HL-60/S4 treated with retinoic acid at 250 ng/mL for 4 days and 3 days (cell line): ENCODE results near the gene DMAC2.
"Not testable (repeated sequence)": the region's sequence is repeated elsewhere in the genome, so short reads cannot be mapped to it uniquely, and the experiment has no call there.

Experiments
- in situ Hi-C: fragments of 300-500 bp; cut with MboI; formaldehyde crosslinking; loops from 2 replicates; pipeline ENCODE4 v1.7.0; 2022; ENCODE audit warnings: low sequenced_read_pairs

The DMAC2 gene

DNA sequence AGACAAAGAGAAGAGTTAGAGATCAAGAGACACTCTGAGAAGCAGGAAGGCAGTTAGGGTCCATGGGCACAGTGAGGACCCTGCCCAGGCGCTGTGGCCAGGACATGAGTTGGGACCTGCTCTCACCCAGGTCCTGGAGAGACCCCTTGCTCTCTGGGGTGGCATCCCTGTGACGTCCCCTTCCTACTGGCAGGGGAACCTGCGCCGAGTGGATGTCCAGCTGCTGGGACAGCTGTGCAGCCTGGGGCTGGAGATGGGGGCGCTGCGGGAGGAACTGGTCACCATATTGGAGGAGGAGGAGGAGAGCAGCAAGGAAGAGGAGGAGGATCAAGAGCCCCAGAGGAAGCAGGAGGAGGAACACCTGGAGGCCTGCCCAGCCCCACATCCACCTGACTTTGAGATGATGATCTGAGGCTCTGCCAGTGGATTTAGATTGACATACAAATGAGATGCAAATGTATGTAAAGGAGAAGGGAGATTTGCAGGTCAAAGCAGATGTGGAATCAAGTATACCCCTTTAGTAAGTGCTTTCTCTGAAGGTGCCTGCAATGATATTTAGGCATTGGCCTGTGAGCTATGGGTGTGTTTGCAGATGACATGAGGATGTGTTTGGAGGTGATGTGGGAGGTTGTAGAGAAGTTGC is 4.2 kb upstream of the DMAC2 start:
- in situ Hi-C loops = loop anchor here (10.0 kb wide), 1 partner anchor 131 kb away; the partner anchor contains the start of gene CEACAM21

- in situ Hi-C loops = loop anchor here (10.0 kb wide), 1 partner anchor 132 kb away; the partner anchor contains the start of gene CEACAM21
Measured at GRCh38 chr19:41442473-41443355, 3.0 kb upstream of the DMAC2 start, which contains the start of gene ERICH4. Gene ERICH4 (plus strand): TSS chr19:41443156. CDS start chr19:41443170, 14 bp downstream.

- in situ Hi-C loops = loop anchor here (10.0 kb wide), 1 partner anchor 133 kb away; the partner anchor contains the start of gene CEACAM21
Measured at GRCh38 chr19:41441321-41441945, 1.7 kb upstream of the DMAC2 start.

- in situ Hi-C loops = no loop called here
Measured at GRCh38 chr19:41437944-41438574, 1.7 kb downstream of the DMAC2 start.

GRCh38 chr19:41436674-41436951 is 3.1 kb downstream of the DMAC2 start:
- in situ Hi-C loops = no loop called here

DNA sequence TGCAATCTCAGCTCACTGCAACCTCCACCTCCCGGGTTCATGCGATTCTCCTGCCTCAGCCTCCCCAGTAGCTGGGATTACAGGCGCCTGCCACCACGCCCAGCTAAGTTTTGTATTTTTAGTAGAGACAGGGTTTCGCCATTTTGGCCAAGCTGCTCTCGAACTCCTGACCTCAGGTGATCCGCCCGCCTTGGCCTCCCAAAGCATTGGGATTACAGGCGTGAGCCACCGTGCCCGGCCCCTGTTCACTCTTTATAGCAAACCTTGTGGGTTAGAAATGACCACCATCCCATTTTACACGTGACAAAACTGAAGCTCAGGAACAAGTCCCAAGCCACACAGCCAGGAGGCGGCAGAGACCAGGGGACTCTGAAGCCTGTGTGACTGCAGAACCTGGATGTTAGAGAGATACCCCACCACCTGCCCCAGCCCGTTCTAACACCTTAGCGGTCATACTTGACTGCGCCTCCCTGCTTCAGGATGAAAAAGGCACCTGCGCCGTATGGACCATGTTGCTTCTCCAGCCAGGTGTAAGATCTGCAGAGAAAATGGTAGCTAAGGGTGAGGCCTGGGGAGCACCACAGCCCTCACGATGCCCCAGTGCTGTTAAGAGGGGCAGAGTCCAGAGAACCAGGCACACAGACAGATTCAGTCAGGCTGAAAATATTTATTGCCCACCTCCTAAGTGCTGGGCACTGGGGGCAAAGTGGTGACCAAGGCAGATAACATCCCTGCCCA is 3.6 kb downstream of the DMAC2 start:
- in situ Hi-C loops = no loop called here

DNA sequence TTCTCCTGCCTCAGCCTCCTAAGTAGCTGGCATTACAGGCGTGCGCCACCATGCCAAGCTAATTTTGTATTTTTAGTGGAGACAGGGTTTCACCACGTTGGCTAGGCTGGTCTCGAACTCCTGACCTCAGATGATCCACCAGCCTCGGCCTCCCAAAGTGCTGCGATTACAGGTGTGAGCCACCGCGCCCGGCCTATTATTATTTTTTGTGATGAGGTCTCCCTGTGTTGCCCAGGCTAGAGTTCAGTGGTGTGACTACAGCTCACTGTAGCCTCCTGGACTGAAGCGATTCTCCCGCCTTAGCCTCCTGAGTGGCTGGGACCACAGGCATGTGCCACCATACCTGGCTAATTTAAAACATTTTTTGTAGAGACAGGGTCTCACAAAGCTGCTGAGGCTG is 4.3 kb downstream of the DMAC2 start:
- in situ Hi-C loops = not testable (repeated sequence)

GRCh38 chr19:41434450-41434849 is 5.3 kb downstream of the DMAC2 start:
- in situ Hi-C loops = no loop called here

GRCh38 chr19:41433171-41433570 is 6.5 kb downstream of the DMAC2 start:
- in situ Hi-C loops = no loop called here

DNA sequence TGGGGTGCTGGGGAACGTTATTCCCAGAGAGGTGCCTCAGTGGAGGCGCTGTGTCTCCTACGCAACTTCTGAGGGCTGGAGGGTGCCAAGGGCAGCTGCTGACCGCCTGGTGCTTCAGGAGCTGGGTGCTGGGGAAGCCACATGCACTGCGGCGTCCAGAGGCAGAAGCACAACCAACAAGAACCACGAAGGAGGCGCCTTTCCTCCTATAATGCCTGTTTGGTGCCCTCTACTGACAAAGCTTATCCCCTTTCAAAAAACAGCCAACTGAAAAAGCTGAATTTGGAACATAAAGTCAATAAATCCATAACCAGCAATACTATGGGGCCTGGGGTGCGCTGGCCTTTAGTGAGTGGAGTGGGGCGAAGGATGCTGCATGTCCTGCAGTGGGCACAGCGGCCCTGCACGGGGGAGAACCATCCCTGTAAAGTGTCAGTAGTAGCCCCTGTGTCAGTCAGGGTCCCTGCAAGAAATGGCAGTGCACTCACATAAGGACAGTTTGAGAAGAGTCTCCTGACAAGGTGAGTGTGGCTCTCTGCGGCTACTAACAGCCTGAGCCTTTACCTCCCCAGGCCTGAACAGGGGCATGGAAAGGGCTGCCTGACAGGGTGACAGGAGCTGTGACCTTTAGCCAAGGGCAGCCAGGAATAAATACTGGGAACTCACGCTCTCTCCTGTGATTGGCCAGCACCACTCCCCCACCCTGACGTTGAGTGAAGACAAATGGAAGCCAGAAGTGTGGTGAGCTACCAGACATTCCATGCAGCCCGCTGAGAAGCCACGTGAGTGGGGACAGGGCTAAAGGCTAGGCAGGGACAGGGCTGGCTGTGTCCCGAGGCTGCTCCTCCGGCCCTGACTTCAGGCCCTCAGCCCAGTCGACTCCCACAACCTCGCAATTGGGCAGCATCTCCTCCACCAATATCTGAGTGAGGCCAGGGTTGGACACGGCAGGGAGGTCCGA is 8.0 kb downstream of the DMAC2 start:
- in situ Hi-C loops = no loop called here

GRCh38 chr19:41430922-41431321 is 8.8 kb downstream of the DMAC2 start:
- in situ Hi-C loops = no loop called here

DNA sequence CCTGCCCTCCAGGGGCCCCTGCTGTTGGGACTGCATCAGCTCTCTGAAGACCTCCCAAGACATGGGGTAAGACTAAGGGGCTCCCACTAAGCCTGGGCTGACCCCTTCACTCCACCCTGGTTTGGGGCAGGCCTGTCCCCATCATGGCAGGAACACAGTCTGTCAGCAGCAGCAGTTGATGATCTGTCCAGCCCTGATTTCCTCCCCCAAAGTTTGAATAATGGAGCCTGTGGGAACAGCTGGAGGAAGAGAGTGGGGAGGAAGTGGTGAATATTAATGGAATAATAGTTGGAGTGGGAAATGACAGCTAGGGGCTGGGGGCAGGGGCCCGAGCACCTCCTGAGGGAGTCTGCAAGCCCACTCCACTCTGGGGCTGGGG is 11.2 kb downstream of the DMAC2 start:
- in situ Hi-C loops = no loop called here

DNA sequence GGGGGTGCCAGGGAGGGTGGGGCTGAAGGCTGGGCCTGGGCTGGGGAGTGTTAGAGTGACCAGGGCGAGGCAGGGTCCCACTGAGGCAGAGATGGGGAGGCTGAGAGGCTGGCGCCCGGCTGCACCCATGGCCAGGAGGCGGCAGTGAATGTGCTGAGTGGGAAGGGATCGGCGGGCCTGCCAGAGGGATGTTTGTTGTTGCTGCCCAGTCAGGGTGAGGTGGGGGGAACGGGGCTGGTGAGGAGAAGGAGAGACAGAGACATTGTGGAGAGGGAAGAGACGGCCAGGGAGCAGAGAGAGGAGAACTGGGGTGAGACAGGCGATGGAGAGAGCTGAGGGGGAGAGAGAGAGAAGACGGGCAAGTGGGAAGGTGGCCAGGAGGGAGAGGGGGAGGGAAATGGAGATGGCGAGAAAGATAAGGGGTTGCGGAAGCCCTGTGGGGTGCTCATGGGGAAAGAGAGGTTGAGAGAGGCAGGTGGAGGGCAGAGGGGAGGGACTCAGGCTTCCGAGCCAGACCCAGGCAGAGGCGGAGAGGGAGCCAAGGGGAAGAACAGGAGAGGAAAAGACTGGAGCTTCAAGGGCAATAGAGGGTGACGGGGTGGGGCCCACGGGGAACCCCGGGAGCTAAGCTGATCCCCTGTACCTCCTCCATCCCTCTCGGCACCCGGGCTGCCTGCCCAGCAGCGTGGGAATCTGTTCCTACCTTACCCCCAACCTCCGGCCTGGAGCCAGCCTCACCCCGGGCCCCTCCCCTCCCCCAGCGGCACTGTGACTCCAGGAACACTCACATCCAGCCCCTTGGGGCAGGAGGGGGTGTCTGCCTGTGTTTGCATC is 11.8 kb downstream of the DMAC2 start:
- in situ Hi-C loops = no loop called here

- in situ Hi-C loops = no loop called here
Measured at GRCh38 chr19:41426952-41427646, 12.6 kb downstream of the DMAC2 start, which contains the start of gene B3GNT8. Gene B3GNT8 (minus strand): TSS chr19:41427374. CDS start chr19:41426778, 596 bp downstream.

- in situ Hi-C loops = no loop called here
Measured at GRCh38 chr19:41426116-41426841, 13.4 kb downstream of the DMAC2 start.

GRCh38 chr19:41425174-41426115 is 14.3 kb downstream of the DMAC2 start:
- in situ Hi-C loops = no loop called here
